HG03469 (cell line): ENCODE measurements around the gene KSR2.

Experiments
- ATAC-seq: cut with Tn5 transposase; IDR thresholded peaks from one replicate; pipeline ENCODE4 v1.9.1; 2021; ENCODE audit warnings: mild to moderate bottlenecking, moderate library complexity, moderate number of reproducible peaks; ENCODE audit not compliant: unreplicated experiment

Gene KSR2

DNA sequence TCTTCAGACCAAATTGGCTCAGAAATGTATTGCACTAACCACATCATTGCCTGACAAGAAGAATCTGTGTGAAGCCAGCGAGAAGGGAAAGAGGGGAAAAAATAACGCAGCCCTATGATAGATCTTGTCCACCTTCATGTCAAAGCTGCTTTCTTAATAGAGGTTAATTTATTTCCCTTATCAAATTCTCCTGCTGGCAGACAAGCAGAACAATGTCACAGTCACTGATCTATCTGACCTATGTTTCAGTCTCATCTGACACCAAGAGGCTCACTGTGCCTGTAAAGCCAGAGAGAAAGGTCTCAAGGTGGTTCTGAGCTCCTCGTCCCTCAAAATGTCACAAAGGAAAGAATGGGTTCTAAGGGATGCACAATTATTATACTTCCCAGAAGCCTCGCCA, 417.1 kb downstream of the KSR2 start:
- no peak for ATAC-seq

DNA sequence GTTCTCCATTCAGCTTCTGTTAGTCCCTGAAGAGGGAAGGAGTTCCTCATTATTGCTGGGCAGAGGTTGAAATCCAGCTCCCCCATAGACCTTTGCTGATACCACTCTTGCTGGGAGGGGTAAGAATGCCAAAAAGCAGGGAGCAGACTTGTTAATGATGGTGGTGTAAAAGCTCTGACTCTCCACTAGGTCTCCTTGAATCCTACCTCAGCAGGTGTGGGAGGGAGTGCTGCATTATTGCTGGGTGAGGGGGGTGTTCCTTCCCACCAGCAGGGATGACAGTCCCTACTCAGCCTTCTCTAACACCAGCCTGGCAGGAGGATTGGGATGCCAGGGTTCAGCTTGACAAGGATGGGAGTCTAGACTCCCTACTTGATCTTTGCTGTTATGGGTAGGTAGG, 421.6 kb downstream of the KSR2 start:
- no peak for ATAC-seq

DNA sequence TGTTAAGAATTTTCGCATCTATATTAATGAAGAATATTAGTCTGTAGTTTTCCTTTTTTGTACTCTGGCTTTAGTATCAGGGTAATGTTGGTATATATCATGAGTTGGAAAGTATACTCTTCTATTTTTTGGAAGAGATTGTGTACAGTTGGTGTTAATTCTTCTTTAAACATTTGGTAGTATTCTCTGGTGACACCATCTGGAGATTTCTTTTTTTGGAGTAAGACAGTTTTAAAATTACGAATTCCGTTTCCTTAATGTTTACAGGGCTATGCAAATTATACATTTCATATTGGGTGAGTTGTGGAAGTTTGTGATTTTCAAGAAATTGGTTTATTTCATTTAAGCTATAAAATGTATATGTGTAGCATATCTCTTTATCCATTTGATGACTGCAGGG, 423.6 kb downstream of the KSR2 start:
- ATAC-seq = no peak

DNA sequence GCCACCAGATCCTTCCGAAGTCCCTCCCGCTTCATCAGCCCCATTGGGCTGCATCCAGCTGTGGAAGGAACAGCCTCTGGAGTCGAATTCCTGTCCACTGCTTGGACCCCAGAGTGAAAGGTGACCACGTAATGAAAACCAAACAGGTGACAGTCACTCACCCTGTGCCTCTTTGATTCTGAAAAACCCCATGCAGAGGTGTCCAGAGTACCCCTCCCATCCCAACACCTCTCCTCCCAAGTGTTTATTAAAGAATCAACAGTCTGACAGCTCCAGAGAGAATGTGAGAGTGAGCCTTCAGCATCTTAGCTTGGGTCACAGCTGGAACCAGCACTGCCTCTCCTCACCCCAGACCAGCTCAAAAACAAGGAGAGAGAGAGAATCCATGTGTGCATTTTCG, 428.8 kb downstream of the KSR2 start:
- ATAC-seq = no peak

DNA sequence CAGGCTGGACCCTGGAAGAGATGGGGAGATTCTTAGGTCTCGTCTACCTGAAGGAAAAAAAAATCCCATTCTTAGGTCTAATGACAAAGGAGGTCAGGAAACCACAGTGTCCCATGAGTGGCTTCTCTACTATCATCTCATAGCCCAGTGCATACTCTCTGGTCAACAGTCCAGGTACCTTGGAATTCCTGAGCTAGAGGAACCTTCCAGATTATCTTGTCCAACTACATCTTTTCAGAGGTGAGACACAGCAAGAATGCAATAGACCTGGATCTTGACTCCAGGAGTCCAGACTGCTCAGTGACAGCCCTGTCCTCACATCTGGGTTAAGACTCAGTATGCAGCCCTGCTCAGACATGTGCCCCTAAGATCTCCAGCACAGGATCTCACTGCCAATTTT, 429.9 kb downstream of the KSR2 start:
- ATAC-seq = no peak

DNA sequence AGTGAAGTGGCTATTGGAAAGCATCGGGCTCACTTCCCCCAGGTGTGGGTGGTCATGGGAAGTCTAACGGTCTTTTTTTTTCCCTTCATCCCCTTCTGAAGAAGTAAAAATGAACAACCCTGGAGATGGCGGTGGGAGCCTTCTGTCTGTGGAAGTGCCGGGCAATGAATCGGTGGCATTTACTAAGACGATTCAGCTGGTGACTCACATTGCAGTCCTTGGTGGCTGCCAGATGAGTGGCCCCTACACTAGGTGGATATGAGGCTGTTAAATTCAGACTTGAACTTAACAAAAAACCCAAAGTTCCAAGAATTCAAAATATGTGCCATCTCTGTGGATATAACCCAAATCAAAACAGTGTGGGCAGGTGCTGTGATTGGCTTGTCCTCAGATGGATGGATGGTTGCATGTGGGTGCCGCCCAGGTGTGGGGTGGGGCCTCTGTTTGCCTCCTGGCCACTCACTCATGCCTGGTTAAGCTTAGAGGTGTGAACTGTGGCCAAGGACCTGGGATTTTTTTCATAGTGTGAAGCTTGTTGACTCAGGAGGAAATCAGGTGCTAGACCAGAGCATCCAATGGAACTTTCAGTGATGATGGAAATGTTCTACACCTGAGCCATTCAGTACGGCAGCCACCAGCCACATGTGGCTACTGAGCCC, 430.6 kb downstream of the KSR2 start:
- no peak for ATAC-seq

DNA sequence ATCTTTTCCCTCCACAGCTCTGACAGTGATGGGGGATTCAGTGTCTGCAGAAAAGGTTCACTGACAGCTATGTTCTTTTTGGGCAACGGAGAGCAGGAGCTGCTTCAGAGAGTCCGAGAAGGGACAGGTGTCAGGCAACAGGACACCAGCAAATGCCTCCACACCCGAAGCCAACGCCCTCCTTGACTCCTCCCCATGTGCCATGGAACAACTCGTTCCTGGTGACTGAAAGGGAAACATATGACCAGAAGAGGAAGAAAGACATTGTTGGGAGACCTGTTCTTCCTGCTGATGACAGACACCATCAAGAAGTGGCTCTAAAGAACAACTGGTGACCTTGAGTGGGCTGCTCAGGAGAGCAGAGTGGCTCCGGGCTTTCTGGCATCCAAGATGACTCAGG, 435.1 kb downstream of the KSR2 start:
- ATAC-seq = no peak

DNA sequence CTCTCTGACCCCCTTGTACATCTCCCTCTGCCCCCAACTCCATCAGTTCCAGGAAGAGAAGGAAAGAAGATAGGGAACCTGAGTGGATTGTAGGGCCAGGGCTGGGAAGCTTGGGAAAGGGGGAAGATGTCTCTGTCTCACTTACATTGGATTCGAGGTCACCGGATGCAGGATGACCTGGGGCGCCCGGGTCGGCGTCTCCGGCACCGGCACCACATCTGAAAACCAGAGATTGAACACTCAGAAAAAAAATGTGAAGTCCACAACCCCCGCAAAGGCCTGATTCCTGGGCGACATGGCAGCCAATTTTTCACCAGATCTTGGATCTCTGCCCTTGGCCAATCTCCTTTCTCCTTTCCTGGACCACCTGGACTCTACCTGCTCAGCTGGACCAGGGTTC, 438.0 kb downstream of the KSR2 start:
- ATAC-seq = no peak

DNA sequence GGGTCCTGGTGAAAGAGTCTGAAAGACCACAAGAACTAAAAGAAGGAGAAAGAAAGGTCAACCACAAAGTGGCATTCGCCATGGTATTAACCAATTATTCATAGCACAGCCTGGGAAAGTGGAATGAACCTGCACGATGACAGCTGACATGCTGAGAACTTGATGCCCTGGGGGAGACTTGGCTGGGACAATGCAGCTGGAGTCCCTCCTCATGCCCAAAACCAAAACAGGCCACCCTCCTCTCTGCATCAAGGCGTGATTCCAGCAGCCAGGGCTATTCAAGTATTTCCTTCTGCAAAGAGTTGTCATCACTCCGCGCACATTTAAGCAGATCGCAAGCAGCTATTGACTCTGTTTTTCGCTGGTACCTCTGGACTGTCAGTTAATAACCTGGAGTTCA, 440.3 kb downstream of the KSR2 start:
- ATAC-seq = no peak

DNA sequence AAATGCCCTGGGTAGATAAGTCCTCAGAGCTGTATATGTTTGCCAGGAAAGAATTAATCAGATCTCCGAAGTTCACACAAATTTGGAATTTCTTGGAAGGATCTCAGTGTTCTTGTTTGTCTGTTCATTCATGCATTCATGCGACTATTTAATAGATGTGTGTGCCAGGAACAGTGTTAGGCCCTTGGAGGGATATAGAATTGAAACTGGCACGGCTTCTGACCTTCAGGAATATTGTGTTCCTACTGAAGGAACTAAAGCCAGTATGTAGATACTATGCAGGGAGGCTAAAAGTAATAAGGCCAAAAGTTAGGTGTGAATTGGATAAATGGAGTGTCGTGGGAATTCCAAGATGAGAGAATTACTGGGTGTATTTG, 441.3 kb downstream of the KSR2 start:
- no peak for ATAC-seq

DNA sequence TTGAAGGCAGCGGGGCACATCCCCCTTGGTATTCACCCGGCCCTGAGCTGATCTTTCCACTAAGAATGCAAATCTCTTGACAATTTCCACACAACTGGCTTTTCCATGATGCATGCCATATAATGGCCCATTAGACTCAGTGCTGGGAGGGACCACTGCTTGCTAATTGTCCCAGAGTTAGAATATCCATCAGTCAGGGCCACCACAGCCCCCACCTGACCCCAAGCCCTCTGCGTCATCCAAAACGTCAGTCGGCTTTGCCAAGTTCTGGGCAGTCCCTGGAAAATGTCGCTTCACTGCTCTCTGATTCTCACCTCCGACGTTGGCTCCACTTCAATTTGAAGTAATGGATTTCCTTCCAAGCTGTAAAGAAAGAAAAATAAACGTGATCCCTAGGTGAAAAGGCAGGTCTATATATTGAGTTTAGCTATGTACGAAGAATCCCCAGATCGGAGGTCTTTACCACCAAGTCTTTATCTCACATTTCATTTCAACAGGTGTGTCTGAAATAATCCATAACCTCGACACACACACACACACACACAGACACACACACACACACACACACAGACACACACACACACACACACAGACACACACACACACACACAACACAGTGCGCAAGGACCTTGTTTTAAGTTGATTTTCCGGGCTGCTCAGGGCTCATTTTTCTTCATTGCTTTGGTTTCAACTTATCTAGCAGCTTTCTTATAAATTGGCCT, 441.9 kb downstream of the KSR2 start:
- ATAC-seq = no peak

DNA sequence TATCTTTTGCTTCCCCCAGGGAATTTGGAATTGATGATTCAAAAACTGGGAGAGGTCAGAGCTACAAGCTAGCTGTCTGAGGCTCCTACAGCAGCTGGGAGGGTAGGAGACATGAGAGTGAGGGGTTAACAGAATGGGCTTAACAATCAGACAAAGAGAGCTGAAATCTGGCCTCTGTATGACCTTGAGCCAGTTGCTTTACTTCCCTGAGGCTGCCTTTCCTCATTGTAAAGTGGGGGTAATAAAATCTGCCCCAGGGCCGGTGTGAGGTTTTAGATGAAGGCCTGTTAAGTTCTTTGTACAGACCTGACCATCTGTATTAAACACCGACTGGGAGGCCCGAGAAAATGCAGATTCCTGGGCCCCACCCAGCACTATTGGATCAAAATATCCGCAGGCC, 443.0 kb downstream of the KSR2 start:
- ATAC-seq = no peak

DNA sequence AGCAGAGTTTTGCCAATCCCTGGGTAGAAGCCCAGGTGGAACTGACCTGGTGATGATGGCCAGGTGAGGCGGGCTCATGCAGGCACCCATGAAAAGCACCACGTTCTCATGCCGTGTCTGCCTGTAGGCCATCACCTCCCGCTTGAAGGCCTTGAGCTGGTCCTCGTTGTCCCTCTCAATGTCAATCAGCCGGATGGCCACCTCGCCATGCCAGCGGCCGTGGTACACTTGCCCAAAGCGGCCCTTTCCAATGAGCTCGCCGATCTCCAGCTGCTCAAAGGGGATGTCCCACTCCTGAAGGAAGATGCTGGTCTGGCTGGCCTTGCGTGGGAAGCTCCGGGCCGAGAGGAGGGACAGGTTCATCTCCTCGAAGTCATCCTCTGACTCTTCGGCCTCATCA, 444.0 kb downstream of the KSR2 start:
- no peak for ATAC-seq

DNA sequence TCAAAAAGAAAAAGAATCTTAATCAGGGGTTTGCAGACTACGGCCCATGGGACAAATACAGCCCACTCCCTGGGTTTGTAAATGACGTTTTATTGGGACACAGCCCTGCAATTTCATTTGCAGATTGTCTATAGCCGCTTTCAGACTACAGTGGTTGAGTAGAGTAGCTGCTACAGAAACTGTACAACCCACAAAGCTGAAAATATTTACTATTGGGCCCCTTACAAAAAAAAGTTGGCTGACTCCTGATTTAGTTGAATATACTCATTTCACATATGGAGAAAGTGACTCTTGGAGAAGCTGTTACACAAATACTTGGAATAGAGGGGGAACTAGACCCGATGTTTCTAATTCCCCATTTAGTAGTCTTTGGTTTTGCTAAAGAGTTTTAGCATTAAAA, 444.8 kb downstream of the KSR2 start:
- ATAC-seq = no peak

DNA sequence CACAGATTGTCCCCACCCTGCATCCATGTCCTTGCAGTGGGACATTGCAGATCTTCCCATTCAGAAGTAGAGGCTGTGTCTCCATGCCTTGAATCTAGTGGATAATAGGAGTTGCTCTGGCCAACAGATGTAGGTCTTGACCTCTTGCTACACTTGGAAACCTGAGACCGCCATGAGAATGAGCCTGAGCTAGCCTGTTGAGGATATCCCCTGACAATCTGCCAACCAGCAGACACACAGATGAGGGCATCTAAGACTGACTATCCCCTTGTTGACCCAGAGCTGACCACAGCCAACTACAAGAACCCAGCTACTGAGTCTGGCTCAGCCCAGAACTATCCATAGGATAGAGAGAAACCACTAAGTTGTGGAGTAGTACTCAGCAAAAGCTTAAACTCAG, 446.2 kb downstream of the KSR2 start:
- no peak for ATAC-seq

DNA sequence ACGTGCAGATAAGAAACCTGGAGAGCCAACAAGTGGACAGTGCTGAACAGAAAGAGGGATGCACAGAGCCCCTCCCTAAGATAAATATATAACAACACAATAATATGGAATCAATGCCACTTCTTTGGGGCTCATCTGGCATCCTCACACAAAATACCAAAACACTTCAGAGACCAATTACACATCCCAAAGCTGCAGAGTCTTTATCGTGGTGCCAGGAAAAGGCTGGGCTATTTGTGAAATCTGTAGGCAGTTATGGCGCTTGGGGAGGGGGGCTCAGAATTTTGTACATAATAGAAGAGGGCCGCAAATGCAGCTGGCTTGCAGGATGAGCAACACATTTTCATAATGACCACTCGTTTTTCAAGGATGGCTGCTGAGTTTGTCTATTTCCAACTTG, 446.9 kb downstream of the KSR2 start:
- no peak for ATAC-seq

DNA sequence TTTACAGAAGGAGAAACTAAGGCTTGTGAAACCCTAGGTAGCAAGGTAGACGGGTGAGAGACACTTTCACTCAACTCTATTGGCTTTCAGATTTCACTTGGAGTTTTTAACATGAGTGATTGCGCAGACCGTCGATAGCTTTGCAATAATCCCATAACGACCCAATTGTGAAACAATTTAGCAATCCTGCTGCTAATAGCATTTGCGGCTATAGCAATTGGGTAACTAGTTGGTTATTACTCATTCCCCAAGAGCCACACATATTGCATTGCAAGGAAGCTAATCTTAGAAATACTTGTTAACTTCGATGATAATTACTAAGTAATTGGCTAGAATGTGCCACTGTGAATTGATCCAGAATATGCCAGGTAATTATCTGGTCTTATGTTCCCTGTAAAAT, 447.4 kb downstream of the KSR2 start:
- no peak for ATAC-seq

DNA sequence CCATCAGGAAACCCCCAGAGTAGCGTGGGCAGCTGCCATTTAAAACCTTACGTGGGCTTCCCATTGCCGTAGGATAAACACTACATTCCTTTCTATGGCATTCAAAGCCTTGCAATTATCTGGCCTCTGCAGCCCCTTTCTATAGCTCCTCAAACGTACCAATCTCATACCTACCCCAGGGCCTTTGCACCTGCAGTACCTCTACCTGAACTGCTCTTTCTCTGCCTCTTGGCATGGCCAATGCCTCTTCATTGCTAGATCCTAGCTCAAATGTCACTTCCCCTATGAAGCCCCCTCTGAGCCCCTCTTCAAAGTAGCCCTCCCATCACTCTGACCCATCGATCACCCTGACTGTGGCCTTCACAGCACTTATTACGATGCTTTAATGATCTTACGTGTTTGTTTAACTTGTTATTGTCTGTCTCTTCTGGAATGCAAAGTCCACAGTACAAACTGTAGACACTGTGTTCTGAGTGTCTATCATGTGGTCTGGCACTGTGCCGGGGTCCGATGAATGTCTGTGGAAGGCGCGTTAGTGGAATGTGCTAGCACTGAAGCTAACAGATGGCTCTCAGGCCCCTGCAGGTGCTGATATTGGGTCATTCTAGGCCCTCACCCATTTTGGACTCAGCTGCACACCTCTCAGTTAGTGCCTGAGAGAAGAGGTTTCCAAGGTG, 450.1 kb downstream of the KSR2 start:
- no peak for ATAC-seq

DNA sequence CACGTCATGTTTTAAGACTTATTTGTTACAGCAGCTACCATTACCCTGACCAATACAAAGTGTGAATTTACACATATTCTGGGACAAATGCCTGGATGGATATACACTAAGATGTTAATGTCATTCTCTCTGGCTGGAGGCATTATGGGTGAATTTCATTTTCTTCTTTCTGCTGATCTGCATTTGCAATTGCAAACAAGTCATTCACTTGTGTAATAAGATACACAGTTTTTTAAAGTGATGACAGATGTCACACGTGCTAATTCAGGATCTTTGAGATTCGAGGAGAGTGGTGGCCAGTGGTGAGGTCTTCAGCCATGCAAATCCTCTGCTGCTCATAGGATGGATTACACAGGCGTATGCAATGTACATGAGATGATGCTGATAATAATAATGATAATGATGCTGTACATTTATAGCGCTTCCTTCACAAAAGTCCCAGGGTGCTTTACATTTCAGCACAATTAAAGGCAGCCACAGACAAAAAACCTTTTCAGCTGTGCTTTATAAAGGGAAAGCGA, 451.5 kb downstream of the KSR2 start:
- no peak for ATAC-seq

DNA sequence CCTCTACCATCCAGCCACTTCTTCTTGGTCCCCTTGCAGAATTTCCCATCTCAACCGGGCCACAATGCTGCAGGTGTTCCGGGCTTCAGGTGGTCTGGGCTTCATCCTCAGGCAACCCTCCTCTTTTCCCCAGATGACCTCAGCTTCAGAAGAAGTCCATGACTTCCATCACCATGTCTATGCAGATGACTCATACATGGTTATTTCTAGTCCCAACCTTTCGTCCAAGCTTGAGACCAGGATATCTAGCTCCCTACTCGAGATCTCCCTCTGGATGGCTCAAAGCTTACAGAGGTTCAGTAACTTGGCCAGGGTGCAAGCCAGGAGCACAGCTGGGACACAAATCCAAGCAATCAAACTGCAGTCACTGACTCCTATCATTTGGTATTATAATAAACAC, 452.8 kb downstream of the KSR2 start:
- no peak for ATAC-seq

DNA sequence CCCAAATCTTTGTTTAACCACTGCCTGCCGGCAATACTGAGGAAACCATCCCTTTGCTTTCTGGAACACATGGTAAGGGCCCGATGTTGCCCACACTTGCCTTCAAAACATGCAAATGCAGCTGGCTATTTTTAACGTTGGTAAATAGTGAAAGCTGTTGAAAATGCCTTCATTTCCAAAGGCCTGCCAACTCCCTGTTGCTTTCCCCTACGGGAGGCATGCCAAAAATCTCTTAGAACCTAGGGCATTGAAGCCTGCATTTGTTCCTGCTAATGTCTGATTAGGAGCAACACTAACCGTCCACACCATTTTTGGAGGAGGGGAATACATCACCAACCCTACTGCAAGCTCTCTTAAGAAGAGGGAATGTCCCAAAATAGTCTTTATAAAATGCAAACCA, 454.8 kb downstream of the KSR2 start:
- no peak for ATAC-seq

DNA sequence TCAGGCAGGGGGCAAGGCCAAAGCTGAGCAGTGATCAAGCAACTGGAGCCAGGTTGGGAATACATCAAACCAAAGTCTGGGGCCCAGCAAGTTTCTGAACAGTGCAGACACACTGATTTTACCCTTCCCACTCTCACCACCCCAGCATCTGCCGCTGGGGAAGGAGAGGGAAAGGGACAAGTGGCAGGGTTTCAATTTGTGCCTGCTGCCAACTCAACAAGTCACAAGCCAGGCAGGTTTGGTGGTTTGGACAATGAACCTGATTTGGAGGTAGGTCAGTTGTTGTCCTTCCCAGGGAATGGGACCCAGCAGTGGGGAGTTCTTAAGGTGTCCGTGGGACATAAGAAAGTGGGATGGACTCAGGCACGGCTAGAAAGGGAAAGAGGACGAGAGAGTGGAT, 455.4 kb downstream of the KSR2 start:
- no peak for ATAC-seq
